ENCODE results near the gene DGKH. TPM values are rescaled to one million over a fixed set of nuclear protein-coding genes. Genes with fewer than 3 reads are reported as not detected.
"Not testable (repeated sequence)": the region's sequence is repeated elsewhere in the genome, so short reads cannot be mapped to it uniquely, and the experiment has no call there.

Gene DGKH
- polyA plus RNA-seq, 1 donor: 3.4 TPM

DNA sequence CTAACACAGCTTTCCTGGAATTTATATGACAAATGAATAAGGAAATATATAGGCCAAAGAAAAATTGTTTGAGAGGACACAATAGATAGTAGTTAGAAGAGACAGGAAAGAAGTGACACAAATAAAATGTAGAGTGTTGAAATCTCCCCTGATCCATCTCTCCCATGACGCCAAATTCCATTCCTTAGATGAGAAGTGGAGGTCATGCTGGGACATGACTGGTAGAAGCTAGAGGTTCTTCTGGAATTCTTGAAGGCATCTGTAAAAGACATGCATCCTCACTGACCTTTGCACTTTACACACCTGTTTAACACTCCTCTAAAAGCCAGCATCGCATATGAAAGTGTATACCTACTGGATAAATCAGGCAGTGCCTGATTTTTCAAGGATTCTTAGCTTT lies 67.8 kb downstream of the DGKH start:
- no peak for DNase-seq

DNA sequence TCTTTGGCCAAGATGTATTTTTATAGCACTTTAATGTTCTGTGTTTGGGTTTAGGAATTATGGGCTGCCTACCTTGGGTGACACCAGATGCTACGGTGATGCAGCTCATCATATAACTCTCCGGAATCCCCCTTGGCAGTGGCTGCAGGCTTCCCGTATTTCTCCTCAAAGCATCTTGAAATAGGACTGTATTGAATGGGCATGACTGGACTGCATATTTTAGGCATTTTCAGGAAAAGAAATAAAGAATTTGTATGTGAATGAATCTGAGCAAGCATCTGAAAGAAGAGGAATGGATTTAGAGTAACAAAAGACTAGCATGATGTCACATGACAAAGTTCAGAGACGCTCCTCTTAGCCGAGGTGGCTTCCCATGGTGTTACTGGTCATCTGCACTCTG lies 70.6 kb downstream of the DGKH start:
- no peak for DNase-seq

DNA sequence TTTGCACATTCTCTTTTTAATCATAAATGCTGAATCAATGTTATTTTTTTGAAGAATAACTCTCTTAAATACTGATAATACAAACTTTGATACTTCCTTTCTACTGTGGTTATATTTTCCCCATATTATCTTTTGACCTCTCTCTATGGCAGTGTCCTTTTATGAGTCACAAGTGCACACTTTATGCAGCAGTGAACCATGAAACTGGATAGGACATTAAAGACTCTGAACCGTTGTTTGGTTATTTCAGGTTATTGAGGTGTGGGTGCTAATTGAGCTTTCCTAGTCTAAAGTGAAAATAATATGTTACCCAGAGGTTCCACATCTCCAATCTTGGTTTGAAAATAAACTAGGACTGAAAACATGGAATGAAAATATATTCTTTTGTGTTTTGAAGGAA lies 71.4 kb downstream of the DGKH start:
- DNase-seq: no peak

DNA sequence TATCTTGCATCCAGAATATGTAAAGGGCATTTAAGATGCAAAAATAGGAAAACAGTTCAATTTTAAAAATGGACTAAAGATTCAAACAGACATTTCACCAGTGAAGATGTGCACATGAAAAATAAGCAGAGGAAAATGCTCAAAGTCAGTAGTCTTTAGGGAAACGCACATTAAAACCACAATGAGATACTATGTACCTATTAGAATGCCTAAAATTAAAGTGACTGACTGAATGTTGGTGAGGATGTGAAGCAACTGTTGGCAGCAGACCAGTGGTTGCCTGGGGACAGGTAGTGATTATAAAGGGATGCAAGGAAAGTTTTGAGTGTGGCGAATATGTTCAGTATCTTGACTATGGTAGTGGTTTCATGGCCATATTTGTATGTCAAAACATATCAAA lies 75.2 kb downstream of the DGKH start:
- DNase-seq: no peak

DNA sequence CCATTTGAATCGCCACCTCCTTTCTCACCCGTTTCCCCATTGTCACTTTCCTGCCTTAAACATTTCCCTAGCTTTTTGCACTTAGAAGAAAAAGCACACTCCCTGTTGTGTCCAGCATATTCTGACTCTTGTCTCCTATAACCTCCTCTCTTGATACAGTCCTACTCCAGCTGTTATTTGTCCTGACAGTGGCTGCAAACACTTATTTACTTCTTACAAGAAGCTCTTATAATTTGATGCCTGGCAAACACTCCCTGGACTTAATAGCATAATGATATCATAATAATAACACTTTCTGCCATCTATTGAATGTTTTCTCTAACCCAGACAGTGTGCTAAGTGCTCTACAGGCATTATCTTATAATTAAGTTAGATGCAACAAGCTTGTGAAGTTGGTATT lies 76.6 kb downstream of the DGKH start:
- no peak for DNase-seq

DNA sequence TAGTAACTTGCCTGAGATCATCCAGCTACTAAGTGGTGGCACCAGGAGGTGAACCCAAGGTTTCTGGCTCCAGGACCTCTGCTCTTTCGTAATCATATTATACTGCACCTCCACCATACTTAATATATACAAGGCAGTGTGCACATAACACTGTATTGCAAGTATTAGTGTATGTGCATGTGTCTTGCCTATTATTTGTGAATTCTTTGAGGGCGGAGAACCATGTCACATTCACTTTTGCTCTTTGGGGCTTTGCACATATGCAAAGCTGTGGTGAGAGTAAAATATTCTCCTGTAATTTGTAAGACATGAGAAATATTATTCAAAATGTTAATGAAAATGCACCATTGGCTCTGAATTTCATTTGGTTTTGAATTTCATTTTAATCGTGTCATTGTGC lies 78.6 kb downstream of the DGKH start:
- DNase-seq: no peak

DNA sequence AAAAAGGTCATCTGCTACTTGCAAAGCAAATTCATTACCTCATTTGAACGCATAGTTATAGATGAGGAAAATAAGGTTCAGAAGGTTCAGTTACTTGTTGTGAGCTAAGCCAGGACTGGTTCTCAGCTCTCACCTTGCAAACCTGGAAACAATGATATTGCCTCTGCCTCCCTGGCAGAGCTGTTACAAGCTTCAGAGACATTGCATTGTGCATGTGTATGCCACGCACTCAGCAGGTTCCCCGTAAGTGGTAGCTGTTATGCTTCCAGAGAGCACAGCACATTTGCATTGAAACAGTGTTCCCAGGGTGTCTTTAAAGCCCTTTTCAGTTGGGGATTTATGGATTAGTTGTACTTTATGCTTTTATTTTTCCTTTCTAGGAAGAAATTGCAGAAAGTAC lies 80.6 kb downstream of the DGKH start:
- DNase-seq: no peak

DNA sequence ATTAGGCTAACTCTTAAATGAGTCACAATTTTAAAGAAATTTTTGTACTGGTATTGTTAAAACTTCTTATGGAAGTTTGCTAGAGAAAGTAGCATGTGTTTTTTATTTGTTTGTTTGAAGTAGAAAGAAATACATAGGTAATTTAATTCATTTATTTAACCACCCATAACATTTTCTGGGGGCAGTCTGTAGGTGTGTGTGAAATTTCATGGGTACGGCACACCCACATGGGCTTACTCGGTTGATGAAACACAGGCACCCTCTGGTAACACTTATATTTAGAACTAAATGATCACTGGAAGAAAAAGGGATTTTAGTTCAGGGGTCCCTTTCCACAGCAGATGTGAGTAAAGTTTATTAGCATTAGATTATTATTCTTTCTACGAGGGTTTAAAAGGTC lies 88.1 kb downstream of the DGKH start:
- DNase-seq: no peak

DNA sequence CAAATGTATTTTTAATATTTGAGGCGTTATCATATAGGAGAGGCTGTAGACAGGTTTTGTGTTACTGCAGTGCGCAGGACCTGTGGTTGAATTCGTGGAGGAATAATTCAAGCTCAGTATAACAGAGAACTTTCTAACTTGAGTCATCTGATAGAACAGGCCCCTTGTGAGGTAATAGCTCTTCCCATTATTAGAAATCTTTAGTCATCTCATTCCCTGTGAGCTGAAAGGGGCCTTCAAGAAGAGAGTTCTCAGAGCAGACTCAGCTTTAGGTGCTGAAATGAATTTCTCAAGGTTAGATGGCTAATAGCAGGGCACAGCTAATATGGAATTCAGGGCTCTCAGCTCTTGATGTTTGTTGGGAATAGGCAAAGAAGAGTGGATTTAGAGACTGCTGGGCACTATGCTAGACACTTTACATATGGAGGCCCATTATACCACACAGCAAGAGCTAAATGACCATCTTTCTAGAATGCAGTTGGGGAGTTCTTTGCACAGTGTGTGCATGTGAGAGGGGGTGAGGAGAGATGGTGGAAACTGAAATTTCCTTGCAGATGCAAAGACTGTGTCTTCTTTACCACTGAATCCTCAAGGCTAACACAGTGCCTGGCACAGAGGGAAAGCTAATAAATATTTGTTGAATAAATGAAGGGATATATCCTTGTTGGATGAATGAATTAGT lies 89.5 kb downstream of the DGKH start:
- DNase-seq: no peak

DNA sequence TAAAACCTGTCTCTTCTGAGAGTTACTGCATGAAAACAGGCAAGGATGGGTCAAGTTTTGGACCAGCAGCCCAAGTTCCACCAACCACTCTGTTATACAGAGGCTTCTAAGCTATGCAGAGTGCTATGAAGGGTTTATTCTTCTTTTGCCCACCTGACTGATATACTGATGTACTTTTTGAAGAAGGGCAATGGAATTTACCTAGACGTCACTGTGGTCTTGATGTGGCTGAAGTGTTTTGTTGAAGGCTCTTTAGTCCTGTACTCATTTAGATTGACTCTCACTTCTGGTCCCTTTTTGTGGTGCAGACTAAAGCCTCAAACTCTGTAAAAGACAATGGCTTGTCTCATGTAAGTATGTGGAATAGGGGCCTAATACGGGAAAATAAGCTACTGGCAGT lies 92.0 kb downstream of the DGKH start:
- no peak for DNase-seq

DNA sequence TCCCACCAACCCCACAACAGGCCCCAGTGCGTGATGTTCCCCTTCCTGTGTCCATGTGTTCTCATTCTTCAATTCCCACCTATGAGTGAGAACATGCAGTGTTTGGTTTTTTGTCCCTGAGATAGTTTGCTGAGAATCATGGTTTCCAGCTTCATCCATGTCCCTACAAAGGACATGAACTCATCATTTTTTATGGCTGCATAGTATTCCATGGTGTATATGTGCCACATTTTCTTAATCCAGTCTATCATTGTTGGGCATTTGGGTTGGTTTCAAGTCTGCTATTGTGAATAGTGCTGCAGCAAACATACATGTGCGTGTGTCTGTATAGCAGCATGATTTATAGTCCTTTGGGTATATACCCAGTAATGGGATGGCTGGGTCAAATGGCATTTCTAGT lies 92.6 kb downstream of the DGKH start:
- not testable (repeated sequence) for DNase-seq

DNA sequence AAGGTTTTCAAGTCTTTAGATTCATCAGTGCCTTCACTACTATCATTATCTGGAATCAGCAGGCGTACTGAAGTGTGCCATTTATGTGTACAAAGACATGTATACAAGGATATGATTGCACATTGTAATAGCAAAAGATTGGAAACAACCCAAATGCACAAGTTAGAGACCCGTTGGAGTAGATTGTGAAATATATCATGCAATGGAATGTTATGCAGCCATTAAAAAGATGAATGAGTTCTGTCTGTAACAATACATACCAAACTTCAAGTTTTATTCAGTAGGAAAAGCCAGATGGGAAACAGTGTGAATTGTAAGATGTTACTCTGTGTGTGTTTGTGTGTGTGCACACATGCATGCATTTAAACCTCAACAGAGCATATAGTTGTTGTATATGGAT lies 97.9 kb downstream of the DGKH start:
- no peak for DNase-seq

DNA sequence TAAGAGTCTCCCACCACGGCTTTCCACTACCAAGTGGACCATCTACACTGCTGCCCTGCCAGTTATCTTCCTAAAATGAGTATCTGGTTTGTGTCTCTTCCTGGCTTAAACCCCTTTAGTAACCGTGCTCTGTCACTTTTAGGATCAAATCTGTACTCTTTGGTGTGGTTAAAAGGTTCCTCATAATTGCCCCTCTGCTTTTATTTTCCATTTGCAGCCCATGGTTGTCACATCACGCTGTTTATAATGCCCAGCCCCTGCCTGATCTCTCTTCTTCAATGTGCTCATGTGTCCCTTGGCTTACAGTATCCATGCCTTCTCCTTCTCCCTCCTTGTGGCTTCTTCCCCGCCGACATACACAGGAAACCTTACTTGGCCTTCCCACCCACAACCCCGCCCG lies 100.1 kb downstream of the DGKH start:
- DNase-seq: no peak

DNA sequence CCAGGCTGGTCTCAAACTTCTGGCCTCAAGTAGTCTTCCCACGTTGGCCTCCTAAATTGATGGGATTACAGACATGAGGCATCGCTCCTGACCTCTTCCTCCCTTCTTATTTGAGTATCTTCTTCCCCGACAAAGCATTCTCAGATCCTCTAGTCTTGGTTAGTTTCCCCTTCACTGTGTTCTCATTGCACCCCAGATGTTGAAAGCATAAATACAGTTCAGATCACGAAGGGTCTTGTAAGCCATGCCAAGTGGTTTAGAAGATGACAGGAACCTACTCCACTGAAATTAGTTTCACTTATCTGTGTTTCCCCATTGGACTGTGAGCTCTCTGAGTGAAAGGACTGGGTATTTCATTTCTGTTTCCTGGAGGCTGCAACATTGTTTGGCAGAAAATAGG lies 100.7 kb downstream of the DGKH start:
- no peak for DNase-seq

DNA sequence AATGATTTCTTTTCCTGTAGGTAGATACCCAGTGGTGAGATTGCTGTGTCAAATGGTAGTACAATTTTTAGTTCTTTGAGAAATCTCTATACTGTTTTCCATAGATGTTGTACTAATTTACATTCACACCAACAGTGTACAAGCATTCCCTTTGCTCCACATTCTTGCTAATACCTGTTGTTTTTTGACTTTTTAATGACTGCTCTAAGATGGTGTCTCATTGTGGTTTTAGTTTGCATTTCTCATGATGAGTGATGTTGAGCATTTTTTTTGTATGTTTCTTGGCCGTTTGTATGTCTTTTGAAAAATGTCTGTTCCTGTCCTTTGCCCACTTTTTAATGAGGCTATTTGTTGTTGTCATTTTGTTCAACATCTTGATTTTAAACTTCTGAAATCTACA lies 103.3 kb downstream of the DGKH start:
- no peak for DNase-seq

DNA sequence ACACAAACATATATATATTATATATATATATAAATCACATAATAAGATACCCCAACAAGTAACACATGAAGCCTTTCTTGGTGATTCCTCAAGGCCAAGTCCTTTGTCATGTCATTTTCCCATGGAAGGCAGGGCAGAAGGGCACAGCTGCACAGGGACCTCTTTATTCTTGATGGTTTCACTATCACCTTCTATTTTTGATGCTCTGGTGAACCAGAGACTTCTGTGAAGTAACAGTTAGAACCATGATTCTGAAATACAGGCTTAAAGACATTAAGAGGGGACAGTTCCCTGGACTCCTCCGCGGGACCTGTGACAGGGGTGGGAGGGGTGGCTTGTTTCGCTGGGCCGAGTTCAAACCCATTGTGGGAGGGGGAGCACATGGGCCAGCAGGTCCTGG lies 104.0 kb downstream of the DGKH start:
- DNase-seq: no peak

DNA sequence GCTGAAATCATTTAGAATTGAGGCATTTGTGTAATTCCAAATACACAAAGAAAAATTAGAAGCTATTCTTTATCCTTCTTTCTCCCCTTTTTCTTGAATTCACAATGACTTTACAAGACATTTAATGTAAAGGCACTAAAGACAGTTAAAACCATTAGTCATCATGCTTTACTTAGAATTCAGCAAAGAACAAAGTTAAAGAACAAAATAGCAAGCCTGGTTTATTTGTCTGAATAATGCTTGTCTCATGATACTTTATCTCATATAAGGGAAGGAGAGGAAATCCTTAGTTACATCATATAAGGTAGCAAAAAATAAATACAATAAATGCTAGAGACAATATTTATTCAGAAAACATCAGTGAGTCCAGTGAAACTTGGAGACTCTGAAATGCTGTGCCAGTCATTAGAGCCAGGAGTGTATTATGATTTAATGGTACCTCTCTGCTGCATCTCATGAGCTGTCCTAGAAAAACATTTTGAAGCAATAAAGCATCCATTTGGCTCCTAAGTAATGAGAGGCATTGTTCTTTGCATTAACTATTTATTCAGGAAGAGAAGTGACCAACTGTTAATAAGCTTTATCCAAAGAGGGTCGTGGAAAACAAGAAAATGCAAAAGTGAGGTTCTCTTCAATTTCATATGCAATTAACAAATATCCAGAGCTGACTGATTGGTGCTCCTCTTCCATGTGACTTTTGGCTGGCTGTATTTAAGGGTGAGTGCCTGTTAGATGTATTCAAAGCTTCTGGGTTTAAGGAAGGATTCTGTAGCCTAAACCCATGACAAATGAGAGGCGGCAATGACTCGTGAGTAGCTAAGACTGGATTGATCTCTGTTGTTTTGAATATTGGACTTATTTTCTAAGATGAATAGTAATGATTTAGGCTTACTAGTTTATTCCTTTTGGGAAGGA lies 105.0 kb downstream of the DGKH start:
- DNase-seq: no peak

DNA sequence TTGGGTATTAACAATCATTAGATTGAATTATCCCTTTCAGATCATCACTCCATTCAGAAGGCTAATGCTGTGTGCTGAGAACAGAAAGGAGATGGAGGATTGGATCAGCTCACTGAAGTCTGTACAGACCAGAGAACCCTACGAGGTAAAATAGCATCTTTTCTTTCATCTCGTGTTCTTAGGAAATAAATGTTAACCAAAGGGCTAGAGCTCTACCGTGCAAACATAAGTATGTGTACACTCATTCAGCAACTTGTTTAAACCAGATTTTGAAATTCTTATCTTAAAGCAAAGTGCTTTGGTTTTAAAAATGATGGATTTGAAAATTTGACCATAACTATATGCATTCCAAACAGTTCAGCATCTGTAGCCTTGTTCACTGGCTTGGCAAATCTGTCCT lies 106.8 kb downstream of the DGKH start:
- no peak for DNase-seq

DNA sequence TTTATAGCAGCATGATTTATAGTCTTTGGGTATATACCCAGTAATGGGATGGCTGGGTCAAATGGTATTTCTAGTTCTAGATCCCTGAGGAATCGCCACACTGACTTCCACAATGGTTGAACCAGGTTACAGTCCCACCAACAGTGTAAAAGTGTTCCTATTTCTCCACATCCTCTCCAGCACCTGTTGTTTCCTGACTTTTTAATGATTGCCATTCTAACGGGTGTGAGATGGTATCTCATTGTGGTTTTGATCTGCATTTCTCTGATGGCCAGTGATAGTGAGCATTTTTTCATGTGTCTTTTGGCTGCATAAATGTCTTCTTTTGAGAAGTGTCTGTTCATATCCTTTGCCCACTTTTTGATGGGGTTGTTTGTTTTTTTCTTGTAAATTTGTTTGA lies 114.9 kb downstream of the DGKH start:
- not testable (repeated sequence) for DNase-seq

DNA sequence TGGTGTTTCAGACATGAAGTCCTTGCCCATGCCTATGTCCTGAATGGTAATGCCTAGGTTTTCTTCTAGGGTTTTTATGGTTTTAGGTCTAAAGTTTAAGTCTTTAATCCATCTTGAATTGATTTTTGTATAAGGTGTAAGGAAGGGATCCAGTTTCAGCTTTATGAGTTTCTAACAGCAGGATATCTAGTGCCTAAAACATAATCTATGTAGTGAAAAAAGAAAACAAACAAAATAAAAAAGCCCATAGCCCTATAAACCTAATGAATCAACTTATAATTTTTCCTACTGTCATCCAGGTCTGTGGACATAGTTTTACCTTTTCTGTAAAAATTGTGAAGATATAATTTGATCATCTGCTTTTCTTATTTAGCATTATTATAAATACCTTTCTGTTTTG lies 115.5 kb downstream of the DGKH start:
- DNase-seq: not testable (repeated sequence)

DNA sequence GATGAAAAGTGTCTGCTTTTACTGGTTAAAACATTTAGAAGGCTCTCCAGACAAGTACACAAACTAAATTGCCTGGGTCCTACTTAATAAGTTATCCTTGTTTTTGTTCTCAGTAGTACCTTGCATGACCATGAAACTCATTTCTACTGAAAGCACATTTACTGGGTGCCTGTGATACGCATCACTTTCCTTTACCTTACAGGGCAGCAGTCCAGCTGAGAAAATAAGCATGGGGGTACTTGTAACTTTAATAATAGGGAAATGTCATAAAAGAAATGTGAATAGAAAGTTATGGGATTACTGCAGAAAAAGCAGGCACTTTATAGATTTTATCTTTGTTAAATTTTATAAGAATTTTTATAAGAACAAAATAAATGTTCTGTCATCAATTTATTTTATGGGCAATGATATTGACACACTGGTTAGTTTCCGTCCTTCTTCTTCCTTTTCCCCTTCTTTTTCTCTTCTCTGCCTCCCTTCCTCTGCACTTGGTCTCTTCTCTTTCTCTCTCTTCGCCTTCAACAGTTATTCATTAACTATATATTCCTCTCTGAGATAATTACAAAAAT lies 116.2 kb downstream of the DGKH start:
- no peak for DNase-seq

DNA sequence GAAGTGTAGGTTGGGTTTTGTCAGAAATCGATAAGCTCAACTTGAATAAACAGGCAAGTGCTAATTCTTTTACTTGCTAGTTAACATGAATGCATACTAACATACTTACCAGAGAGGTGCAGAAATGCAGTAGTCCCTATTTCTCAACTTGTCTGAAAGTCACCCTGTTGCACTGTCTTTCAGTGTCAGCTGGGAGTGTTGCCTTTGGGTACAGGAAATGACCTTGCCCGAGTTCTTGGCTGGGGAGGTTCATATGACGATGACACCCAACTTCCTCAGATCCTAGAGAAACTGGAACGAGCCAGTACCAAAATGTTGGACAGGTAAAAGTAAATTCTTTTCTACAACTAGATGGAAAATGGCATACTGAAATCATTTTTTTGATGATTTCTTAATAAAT lies 120.0 kb downstream of the DGKH start:
- DNase-seq: no peak

DNA sequence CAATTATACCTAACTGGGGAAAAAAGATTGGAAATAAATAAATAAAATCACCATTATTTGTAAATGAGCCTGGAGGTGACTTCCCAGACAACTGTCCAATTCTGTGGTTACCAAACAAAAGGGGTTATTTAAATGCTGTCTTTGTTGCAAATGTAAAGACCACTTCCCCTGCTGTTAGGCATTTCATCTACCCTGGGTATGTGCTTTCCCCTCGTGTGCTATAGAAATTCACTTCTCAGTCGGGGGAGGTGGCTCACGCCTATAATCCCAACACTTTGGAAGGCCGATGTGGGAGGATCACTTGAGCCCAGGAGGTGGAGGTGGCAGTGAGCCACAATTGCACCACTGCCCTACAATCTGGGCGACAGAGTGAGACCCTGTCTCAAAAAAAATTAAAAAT lies 121.6 kb downstream of the DGKH start:
- no peak for DNase-seq

DNA sequence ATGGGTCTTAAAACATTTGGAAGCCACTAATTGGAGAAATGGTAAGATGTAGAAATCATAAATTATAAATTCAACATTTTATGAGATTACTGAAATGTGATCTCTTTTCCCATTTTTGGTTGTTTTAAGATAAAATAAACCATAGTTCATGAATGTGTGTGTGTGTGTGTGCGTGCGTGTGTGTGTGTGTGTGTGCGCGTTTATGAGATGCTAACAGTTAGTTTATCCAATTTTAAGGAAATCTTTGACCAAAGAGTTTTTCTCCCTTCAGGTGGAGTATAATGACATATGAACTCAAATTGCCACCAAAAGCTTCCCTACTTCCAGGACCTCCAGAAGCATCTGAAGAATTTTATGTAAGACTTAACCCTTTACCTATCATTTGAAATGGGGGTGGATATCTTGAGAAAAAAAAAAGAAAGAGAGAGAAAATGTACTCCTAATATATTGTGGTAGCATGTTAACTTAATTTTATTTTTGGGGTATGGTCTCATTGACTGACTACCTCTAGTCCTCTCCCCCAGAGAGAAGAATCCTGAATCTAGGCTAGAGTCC lies 125.4 kb downstream of the DGKH start:
- no peak for DNase-seq

All from hindlimb muscle (tissue), 1 donor.